ENCODE results near the gene ATP11A.
A peak's percentile ranks its signal among the peaks of the same experiment; 100 is the strongest.
"Not testable (repeated sequence)": the region's sequence is repeated elsewhere in the genome, so short reads cannot be mapped to it uniquely, and the experiment has no call there.

Gene ATP11A

DNA sequence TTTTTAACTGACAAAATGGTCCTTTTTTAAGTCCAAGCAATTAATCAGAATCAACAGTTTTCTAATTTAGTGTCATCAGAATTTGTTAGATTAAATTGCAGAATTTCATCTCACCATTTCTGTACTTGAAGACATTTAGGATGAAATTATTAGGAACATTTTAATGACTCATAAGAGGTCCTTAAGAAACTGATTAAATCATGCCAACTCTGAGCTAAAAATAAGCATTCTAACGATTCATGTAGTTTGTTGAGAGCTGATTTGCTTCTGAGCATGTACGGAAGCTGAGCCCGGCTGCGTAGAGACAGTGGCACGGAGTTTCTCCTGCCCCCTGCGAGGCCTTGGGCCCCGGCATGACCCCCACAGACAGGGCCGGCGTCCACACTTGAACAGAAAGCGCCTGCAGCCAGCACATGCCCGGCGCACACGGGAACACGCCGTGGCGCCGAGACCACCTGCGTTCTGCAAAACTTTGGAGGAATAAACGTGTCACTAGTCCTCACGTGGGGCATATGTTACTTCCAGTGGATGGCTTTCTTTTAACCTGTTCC, 189.5 kb downstream of the ATP11A start:
- Mint-ChIP-seq H3K4me1 (no peaks in the 10 kb centered on the region), H3K9me3 (no peaks in the 10 kb centered on the region), H3K4me3 (no peak overlapping the region), H3K27me3 (no peaks in the 10 kb centered on the region), H3K27ac (no peak overlapping the region), H3K36me3 (ENCODE audit: low read depth) (peaks cover 13% of the 10 kb centered on the region)
- ATAC-seq (no peak), DNase-seq (no peak)

DNA sequence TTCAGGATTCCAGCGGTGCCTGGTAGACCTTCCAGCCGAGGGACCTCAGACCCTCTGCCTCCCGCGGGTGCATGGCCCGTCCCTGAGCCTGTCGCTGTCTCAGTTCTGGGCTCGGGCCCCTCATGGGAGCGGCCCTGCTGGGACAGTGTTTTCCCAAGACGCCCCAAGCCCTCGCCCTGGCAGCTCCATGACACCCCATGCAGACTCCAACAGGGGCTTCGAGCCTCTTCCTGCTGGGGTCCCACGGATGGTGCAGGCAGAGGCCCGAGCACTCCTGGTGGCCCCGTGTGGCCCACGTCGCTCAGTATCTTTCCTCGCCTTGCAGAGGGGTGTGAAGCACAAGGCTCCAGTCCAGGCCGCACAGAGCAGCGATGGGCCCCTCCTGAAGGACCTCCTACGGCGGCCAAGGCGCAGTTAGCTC, 190.4 kb downstream of the ATP11A start:
- Mint-ChIP-seq H3K27ac (no peak overlapping the region), H3K4me3 (no peak overlapping the region), H3K27me3 (no peaks in the 10 kb centered on the region), H3K9me3 (no peaks in the 10 kb centered on the region), H3K4me1 (no peaks in the 10 kb centered on the region), H3K36me3 (ENCODE audit: low read depth) (peaks cover 11% of the 10 kb centered on the region)
- no peak for ATAC-seq
- DNase-seq, result no peak

DNA sequence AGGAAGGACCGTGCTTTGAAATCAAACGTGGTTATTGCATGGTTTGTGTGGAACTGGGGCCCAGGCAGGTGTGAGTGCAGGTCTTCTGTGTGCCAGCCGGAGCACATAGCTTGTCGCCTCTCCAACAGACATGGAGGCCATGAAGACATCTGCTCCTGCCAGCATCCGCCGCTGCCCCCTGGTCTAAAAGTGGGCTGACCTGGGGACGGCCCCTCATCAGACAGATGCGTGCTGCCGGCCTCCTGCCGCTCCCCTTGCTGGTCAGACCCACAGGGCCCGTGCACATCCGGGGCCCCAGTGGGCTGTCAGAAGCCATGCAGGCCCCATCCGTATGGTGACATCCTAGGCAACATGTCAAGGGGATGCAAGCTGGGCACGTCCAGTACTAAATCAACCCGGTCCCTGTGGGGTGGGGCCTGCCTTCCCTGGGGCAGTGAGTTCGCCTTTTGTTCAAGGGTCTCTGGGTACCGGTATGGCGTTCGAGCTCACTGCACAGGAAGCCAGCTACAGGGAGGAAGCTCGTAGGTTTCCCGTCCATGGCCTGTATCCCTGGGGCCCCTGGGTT, 191.2 kb downstream of the ATP11A start:
- peaks cover 5% of the 10 kb centered on the region for H3K36me3 Mint-ChIP-seq (ENCODE audit: low read depth)
- no peak overlapping the region for H3K4me3 Mint-ChIP-seq
- DNase-seq (no peak), ATAC-seq (no peak)
- no peak overlapping the region for H3K27ac Mint-ChIP-seq
- no peaks in the 10 kb centered on the region for H3K4me1 Mint-ChIP-seq
- no peaks in the 10 kb centered on the region for H3K9me3 Mint-ChIP-seq
- no peaks in the 10 kb centered on the region for H3K27me3 Mint-ChIP-seq

DNA sequence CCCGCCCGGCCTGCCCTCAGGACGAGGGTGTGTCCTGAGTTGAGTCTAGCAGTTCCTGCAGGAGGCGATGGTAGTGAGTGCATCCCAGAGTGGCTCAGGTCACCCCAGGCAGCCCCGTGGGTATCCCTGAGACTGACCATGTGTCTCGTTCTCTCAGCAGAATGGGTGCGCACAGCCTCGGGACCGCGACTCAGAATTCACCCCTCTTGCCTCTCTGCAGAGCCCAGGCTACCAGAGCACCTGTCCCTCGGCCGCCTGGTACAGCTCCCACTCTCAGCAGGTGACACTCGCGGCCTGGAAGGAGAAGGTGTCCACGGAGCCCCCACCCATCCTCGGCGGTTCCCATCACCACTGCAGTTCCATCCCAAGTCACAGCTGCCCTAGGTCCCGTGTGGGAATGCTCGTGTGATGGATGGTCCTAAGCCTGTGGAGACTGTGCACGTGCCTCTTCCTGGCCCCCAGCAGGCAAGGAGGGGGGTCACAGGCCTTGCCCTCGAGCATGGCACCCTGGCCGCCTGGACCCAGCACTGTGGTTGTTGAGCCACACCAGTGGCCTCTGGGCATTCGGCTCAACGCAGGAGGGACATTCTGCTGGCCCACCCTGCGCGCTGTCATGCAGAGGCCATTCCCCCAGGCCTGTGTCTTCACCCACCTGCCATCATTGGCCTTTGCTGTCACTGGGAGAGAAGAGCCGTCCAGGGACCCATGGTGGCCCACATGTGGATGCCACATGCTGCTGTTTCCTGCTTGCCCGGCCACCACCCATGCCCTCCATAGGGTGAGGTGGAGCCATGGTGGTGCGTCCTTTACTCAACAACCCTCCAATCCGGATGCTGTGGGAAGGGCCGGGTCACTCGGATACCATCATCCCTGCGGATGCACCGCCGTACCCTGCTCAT, 192.1 kb downstream of the ATP11A start:
- Mint-ChIP-seq H3K27ac (no peak overlapping the region), H3K36me3 (ENCODE audit: low read depth) (peaks cover 2% of the 10 kb centered on the region), H3K9me3 (no peaks in the 10 kb centered on the region), H3K4me3 (no peak overlapping the region), H3K27me3 (no peaks in the 10 kb centered on the region), H3K4me1 (no peaks in the 10 kb centered on the region)
- DNase-seq, result no peak
- ATAC-seq, result peak; percentile 5

DNA sequence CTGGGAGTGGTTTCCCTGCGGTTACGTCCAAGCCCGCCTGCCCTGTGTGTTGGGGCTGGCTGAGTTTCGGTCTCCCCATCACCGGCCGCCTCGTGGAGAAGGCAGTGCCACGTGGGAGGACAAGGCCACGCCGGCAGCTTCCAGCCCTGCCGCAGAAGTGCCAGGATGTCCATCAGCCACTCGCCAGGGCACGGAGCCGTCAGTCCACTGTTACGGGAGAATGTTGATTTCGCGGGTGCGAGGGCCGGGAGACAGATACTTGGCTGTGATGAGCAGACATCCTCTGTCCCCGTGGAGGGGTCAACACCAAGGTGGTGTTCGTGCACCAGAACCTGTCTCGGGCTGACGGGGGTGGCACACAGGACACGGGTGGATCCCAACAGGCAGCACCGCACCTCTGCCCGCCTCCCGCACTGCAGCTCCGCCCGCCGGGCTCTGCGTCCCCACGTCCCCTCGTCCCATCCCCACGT, 192.8 kb downstream of the ATP11A start:
- Mint-ChIP-seq H3K27ac (no peak overlapping the region), H3K9me3 (no peaks in the 10 kb centered on the region), H3K4me3 (no peak overlapping the region), H3K36me3 (ENCODE audit: low read depth) (peaks cover 2% of the 10 kb centered on the region), H3K4me1 (no peaks in the 10 kb centered on the region), H3K27me3 (no peaks in the 10 kb centered on the region)
- no peak for ATAC-seq
- DNase-seq, result no peak

DNA sequence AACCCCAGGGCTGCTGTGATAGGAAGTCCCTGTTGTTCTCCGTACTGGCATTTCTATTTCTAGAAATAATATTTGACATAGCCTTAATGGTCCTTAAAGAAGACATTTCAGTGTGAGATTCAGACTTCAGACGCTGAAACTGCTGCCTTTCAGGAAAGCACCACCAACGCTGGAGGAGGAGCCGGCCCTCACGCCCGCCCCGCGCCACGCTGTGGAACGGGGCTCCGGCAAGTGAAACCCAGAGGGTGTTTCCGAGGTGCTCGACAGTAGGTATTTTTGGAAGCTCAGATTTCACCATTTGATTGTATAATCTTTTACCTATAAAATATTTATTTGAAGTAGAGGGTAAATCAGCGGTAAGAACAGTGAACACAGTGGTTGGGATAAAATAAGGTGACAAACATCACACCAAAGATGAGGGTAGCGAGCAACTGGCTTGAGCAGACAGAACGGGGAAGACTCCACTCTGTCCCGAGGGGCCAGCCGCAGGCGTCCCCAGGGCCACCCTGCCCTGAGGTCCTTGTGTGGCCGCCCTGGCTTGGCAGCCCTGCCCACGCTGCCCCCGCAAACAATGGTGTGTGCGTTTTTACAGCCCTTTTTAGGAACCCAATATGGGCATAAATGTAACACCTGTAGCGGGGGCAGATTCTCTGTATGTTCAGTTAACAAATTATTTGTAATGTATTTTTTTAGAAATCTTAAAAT, 193.6 kb downstream of the ATP11A start:
- ATAC-seq (no peak), DNase-seq (no peak)
- H3K4me3 Mint-ChIP-seq, result no peak overlapping the region
- no peaks in the 10 kb centered on the region for H3K4me1 Mint-ChIP-seq
- H3K36me3 Mint-ChIP-seq (ENCODE audit: low read depth), result peaks cover 2% of the 10 kb centered on the region
- H3K27ac Mint-ChIP-seq, result no peak overlapping the region
- no peaks in the 10 kb centered on the region for H3K9me3 Mint-ChIP-seq
- H3K27me3 Mint-ChIP-seq, result no peaks in the 10 kb centered on the region

DNA sequence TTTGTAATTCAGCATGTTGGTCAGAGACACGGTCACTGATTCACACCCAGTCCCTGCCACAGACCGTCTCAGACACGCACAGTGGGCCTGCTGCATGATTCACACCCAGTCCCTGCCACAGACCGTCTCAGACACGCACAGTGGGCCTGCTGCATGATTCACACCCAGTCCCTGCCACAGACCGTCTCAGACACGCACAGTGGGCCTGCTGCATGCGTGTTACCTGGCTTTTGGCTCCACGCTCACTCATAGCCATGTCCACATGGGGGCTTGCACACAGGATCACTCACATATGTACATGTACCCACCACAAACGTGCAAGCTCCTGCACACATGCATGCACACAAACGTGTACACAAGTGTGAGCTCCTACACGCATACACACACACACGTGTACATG, 194.9 kb downstream of the ATP11A start:
- not testable (repeated sequence) for H3K36me3 Mint-ChIP-seq (ENCODE audit: low read depth); ATAC-seq

DNA sequence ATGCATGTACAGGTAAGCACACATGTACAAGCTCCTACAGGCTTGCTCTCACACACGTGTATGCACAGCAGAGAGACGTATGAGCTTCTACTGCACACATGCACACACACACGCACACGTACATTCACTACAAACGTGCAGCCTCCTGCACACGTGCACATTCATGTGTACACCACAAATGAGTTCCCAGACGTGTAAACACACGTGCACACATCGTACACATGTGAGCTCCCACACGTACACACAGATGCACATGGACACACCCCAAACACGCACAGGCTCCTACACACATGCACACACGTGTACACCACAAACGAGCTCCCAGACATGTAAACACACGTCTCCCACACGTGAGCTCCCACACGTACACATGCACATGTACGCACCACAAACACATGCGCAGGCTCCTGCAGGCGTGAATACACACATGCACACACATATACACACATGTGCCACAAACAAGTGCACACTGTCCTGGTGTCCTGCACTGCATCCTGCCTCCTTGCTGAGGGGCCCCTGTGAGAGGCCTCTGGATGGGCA, 195.5 kb downstream of the ATP11A start:
- DNase-seq (no peak), ATAC-seq (no peak)
- H3K4me3 Mint-ChIP-seq, result no peak overlapping the region
- H3K4me1 Mint-ChIP-seq, result no peaks in the 10 kb centered on the region
- no peaks in the 10 kb centered on the region for H3K9me3 Mint-ChIP-seq
- H3K27me3 Mint-ChIP-seq, result no peaks in the 10 kb centered on the region
- no peak overlapping the region for H3K27ac Mint-ChIP-seq
- no peaks in the 10 kb centered on the region for H3K36me3 Mint-ChIP-seq (ENCODE audit: low read depth)

More for the DNA sequence above, 194.9 kb downstream of the ATP11A start:
- not testable (repeated sequence) for H3K4me1 Mint-ChIP-seq, H3K4me3 Mint-ChIP-seq, H3K27ac Mint-ChIP-seq, DNase-seq, H3K9me3 Mint-ChIP-seq, H3K27me3 Mint-ChIP-seq

DNA sequence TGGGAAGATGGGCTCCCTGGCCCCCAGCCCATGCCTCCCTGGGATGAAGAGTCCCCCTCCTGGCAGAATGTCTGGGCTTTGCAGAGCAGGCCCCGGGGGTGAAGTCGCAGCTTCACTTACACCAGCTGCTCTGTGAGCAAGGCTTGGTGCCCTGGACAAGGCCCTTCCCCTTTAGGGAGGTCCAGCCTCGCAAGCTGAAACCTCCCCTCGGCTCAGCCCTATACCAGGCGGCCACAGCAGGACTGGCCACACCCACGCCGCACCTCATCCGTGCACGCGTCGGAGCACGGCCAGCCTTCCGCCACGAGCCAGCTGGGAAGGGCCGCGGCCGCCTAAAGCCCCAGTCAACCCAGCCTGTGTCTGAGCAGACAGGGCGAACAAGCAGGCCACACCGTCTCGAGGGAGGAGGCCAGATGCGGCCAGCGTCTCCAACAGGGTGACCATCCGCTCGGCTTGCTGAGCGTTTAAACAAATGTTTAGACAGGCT, 196.0 kb downstream of the ATP11A start:
- DNase-seq (no peak), ATAC-seq (peak; percentile 6)
- H3K9me3 Mint-ChIP-seq, result no peaks in the 10 kb centered on the region
- H3K4me3 Mint-ChIP-seq, result no peak overlapping the region
- H3K36me3 Mint-ChIP-seq (ENCODE audit: low read depth), result no peaks in the 10 kb centered on the region
- no peak overlapping the region for H3K27ac Mint-ChIP-seq
- H3K4me1 Mint-ChIP-seq, result no peaks in the 10 kb centered on the region
- H3K27me3 Mint-ChIP-seq, result no peaks in the 10 kb centered on the region

DNA sequence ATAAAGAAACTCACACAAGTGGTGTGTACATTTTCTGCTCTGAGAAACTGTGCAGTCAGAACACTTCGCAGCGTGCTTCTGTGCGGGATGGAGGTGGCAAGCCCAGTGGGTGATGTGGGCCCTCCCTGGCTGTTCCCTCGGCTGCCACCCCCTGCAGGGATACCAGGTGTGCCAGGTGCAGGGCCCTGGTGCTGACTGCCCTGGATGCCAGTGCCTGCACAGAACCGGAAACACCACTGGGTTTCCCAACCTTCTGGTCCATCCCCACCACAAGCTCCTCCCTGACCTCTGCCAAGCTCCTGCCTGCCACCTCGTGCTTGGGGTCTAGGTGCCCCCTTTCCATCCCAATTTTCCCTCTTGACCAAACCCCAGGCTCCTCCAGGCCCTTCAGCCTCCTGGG, 197.3 kb downstream of the ATP11A start:
- Mint-ChIP-seq H3K4me1 (no peaks in the 10 kb centered on the region), H3K9me3 (no peaks in the 10 kb centered on the region), H3K36me3 (ENCODE audit: low read depth) (no peaks in the 10 kb centered on the region), H3K27me3 (no peaks in the 10 kb centered on the region), H3K27ac (no peak overlapping the region), H3K4me3 (no peak overlapping the region)
- ATAC-seq, result no peak
- DNase-seq, result no peak

DNA sequence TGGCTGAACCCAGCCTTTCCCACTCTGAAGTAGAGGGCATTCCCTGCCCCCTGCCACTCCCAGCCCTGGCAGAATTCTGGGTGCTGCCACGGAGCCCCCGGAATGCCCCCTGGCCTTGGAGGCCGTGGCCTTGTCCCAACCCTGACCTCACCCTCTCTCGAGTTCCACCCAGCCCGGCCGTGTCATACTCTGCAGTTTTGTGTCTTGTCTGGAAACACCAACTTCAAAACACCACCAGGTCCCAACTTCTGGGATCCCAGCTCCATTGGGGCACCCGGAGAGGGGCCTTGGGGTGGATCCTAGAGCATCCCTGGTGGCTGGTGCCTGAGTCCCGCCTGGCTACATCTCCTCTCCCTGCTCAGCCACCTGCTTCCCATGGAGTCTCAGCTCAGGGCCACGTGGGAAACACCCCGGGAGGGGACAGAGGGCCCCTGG, 197.7 kb downstream of the ATP11A start:
- Mint-ChIP-seq H3K9me3 (no peaks in the 10 kb centered on the region), H3K4me3 (no peak overlapping the region)

DNA sequence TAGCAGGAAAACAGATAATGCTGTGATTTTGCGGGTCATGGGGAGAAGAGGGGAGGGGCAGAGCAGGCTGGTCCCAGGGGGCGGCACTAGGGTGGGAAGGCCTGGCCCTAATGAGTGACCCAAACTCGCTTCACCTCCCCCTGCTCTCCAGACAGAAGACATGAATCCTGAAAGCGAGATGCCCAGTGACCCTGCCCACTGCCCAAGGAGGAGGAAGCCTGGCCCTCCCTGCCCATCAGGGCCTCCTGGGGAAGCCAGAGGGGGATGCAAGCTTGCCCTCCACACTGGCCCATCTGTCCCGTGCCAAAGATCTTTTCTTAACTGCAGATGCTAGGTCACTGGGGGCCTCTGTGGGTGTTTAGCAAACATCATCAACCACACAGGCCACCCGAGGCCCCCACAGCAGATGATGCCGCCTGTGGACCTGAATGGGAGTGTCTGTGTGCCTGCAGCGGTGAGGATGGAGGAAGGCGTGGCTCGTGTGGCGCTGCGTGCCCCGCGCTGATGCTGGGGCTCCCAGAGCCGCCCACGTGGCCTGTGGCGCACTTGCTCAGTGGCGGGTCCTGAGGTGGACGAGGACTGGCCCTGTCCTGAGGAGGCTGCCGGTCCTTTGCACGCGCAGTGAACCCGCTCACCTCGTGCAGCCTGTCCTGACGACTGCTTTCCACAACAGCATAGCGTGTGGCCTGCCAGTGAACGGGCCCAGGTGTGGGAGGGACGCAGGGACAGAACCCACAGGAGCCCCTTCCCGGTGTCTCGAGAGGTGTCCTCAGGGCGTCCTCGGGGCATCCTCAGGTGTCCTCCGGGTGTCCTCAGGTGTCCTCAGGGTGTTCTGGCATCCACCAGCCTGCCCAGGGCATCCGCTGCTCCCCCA, 198.6 kb downstream of the ATP11A start:
- H3K27ac Mint-ChIP-seq, result no peak overlapping the region
- H3K9me3 Mint-ChIP-seq, result no peaks in the 10 kb centered on the region
- no peaks in the 10 kb centered on the region for H3K4me1 Mint-ChIP-seq
- DNase-seq (no peak), ATAC-seq (no peak)
- peaks cover 10% of the 10 kb centered on the region for H3K27me3 Mint-ChIP-seq
- H3K36me3 Mint-ChIP-seq (ENCODE audit: low read depth), result no peaks in the 10 kb centered on the region
- no peak overlapping the region for H3K4me3 Mint-ChIP-seq

More for the DNA sequence above, 197.7 kb downstream of the ATP11A start:
- Mint-ChIP-seq H3K27ac (no peak overlapping the region), H3K27me3 (peaks cover 1% of the 10 kb centered on the region), H3K36me3 (ENCODE audit: low read depth) (no peaks in the 10 kb centered on the region), H3K4me1 (no peaks in the 10 kb centered on the region)
- DNase-seq (no peak), ATAC-seq (no peak)

DNA sequence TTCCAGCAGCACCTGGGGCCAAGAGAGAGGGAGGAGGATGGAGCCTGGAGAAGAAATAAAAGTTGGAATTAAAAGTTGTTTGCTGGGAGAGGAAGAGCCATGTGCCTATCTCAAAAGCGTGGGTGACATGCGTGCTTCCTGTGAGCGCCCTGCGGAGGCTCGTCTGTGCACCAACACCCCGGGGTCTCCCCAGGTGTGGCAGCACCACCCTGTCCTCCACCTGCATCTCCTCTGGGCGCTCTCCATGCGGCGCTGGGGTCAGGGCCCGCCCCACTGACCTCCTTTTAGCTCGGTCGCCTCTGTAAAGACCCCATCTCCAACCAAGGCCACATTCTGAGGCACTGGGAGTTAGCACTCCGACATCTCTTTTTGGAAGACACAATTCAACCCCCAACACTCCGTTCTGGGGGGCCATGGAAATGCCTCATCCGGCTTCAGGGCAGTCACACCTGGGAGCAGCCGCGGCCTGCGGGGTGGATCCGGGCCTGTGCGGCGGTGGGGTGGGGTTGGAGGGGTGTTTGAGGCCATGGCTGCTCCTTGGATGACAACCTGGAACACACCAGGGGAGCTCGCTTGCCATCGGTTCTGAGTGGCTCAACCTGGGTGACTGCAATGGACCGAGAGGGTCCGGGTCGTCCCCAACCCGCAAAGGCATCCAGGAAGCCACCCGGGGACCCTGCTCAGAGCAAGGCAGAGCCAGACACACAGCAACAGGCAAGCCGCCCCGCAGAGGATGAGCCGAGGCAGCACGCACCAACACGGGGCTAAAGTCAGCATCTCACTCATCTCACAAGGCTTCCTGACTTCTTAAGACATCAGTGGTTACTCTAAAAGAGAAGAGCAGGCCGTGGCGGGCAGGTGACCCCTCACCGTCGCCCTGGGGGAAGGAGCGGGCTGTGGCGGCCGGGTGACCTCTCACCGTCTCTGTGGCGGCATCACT, 199.8 kb downstream of the ATP11A start:
- ATAC-seq, result no peak
- H3K4me3 Mint-ChIP-seq, result no peak overlapping the region
- H3K9me3 Mint-ChIP-seq, result no peaks in the 10 kb centered on the region
- no peaks in the 10 kb centered on the region for H3K36me3 Mint-ChIP-seq (ENCODE audit: low read depth)
- no peak for DNase-seq
- H3K27me3 Mint-ChIP-seq, result peaks cover 12% of the 10 kb centered on the region
- H3K4me1 Mint-ChIP-seq, result no peaks in the 10 kb centered on the region
- no peak overlapping the region for H3K27ac Mint-ChIP-seq
